ENCODE data around the gene SPRING1.
"Not testable (repeated sequence)": the region's sequence is repeated elsewhere in the genome, so short reads cannot be mapped to it uniquely, and the experiment has no call there.

The SPRING1 gene, protein sequence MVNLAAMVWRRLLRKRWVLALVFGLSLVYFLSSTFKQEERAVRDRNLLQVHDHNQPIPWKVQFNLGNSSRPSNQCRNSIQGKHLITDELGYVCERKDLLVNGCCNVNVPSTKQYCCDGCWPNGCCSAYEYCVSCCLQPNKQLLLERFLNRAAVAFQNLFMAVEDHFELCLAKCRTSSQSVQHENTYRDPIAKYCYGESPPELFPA

DNA sequence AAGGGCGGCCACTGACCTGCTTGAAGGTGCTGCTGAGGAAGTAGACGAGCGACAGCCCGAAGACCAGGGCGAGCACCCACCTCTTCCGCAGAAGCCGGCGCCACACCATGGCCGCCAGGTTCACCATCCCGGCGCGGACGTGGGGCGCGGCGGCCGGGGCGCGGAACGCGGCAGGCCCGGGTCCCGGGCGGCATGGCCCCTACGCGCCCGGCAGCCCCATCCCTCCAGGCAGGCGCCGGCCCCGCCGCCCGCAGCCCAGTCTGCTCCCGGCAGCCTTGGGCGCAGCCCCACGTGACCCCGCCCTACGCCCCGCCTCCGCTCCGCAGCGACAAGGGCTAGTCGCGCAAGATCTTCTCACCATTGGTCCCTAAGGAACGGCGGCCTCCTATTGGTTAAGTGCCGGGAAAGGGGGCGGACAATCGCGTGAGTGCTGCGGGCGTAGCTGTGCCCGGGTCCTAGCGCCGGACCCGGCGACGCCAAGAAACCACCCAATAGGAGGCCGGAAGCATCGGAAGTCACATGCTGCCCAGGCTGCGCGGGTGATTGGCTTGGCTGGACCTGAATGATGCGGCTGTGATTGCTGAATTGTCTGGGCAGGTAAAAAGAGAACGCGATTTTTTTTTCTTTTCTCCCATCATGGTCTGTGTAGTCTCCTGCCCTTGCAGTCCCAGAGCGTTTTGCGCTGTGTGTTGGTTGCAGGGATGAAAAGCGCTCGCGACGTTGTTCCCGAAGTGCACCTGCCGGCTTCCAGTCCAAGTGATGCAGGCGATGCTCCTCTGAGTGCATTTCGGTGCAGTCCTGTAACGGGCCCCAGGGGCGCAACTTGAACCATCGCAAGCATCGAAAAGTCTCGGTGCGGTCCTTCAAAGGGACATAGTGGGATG, at the start of gene SPRING1, which contains the start of gene RNFT2:
TSS of gene SPRING1 (minus strand) at position 296 of the 884 bp plus-strand sequence. CDS start at position 127, 169 bp downstream.
TSS of gene RNFT2 (plus strand) at position 542 of the 884 bp plus-strand sequence. CDS start 2,183 bp downstream, outside the sequence.
- in situ Hi-C loops (cut with MboI; ENCODE audit: low sequenced_read_pairs): no loop called here

GRCh38 chr12:116784238-116784612, 46.4 kb upstream of the SPRING1 start:
- in situ Hi-C loops (cut with MboI; ENCODE audit: low sequenced_read_pairs): no loop called here

DNA sequence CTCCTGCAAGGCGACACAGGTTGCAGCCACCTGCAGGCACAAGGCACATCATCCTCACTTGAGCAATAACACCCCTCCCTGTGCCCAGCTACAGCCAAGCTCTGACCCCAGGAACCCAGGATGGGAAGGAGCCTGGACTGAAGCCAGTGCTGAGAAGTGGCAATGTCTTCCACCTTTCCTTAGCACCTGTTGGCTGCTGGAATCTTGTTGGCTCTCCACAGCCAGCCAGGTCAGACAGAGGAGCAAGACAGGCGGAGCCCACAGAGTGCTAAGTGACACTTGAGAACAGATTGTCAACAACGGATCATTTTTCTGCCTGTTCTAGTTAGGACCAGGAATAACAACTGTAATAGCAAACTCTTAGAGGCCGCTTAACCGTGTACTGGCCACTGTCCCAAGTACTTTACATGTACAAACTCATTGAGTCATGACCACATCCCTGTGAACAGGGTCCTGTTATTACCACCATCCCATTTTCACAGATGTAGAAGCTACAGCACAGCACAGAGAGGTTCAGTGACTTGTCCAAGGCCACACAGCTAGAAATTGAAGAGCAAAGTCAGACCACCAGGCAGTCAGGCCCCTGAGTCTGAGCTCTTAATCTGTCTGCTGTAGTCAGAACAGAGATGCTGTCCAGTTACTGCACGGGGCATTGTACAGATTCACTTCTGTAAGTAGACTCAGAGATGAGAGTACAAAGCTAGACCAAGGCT, 45.8 kb upstream of the SPRING1 start:
- in situ Hi-C loops (cut with MboI; ENCODE audit: low sequenced_read_pairs): no loop called here

DNA sequence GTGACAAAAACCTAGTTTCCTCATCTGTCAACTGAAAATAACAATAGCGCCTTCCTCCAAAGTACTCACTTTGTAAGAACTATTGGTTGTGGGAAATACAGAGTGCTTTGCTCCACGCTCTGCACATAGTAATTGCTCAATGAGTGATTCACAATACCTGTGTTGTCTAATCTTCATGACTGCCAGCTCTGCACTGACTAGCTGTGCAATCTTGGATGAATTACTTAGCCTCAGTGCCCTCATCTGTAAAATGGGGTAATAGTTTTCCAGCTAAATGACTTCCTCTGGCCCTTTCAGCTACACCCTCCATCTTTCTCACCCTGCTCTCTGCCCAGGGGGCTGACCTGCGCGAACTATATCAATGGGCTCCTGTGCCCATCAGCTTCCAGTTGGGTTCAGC, 43.1 kb upstream of the SPRING1 start:
- in situ Hi-C loops (cut with MboI; ENCODE audit: low sequenced_read_pairs): no loop called here

DNA sequence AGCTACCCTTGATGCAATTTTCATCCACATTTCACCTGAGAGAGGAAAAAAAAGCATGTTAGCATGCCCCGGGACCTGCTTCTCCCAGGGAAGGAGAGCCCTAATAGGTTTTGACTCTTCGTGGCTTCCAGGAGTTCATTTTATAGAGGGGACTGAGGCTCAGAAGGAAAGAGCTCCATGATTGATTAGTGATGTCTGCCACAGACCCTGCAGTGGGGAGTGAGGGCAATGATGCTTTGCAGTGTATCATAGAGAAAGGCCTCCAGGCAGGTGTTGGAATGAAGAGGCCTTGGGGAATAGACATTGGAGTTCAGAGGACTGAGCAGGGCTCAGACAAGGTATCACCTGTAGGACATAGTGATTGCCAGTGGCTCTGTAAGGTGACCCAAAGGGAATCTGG, 41.7 kb upstream of the SPRING1 start:
- in situ Hi-C loops (cut with MboI; ENCODE audit: low sequenced_read_pairs): no loop called here

- in situ Hi-C loops (cut with MboI; ENCODE audit: low sequenced_read_pairs): no loop called here
Observed at GRCh38 chr12:116777245-116777644, 39.4 kb upstream of the SPRING1 start.

DNA sequence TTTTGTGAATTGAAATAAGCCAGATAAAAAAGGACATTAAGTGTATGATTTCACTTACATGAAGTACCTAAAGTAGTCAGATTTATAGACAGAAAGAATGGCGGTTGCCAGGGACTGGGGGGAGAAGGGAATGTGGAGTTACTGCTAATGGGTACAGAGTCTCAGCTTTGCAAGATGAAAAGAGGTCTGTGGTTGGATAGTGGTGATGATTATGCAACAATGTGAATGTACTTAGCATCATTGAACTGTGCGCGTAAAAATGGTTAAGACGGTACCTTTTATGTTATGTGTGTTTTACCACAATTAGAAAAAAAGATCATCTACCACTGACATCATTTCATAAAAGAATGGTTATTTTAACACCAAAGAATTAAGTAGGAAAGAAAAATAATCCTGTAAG, 36.2 kb upstream of the SPRING1 start:
- in situ Hi-C loops (cut with MboI; ENCODE audit: low sequenced_read_pairs): no loop called here

DNA sequence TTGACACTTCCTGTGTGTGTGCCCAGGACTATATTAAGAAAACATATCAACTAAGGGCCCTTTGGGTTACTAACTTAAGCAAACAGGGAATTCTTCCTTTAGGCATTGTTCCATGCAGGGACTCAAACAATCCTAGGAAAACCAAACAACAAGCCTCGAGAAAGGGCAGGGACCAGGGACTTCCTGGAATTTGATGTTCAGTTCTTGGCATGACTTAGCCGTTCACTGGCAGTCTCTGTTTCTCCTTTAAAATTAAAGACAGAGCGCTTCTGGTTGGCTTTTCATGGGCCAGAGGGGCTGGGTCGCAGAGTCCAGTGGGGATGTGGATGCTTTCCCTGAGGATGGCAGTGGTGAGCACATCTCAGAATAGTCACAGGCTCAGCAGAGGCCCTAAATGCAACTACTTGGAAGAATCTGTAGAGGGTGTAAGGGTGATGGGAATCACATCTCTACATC, 35.4 kb upstream of the SPRING1 start:
- in situ Hi-C loops (cut with MboI; ENCODE audit: low sequenced_read_pairs): no loop called here

DNA sequence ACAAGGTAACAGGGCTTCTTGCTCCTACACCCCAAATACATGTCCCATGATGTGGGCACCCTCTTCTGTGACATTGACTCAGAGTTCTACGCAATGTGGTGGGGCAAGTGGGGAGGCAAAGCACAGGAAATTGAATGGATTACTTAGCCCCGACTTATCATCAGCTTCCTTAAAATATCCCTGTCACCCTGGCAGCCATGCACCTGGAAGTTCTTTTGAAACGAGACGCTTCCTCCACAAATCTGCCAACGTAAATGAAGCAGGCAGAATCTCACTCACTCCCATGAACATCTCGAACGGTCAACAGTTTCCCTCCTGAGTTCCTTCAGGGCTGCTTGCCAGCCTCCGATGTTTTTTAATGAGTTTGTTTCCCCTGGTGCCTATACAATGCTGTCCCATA, 33.8 kb upstream of the SPRING1 start:
- in situ Hi-C loops (cut with MboI; ENCODE audit: low sequenced_read_pairs): no loop called here

DNA sequence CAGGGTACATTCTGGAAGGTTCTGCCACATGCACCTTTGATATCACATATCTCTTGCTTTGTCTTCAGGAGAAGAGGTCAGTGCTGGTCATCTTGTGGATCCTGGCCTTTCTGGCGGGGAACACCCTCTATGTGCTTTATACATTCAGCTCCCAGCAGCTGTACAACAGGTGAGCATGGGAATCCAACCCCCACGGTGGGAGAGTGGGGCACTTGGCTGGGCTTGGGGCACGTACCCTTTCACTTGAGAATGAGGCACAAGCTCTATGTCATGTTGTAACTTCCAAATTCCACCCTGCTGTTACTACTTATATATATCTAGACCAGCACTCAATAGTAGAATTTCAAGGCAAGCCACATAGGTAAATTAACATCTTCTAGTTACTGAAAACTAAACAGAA, 28.9 kb upstream of the SPRING1 start:
- in situ Hi-C loops (cut with MboI; ENCODE audit: low sequenced_read_pairs): no loop called here

GRCh38 chr12:116766285-116766684, 28.4 kb upstream of the SPRING1 start:
- in situ Hi-C loops (cut with MboI; ENCODE audit: low sequenced_read_pairs): no loop called here

DNA sequence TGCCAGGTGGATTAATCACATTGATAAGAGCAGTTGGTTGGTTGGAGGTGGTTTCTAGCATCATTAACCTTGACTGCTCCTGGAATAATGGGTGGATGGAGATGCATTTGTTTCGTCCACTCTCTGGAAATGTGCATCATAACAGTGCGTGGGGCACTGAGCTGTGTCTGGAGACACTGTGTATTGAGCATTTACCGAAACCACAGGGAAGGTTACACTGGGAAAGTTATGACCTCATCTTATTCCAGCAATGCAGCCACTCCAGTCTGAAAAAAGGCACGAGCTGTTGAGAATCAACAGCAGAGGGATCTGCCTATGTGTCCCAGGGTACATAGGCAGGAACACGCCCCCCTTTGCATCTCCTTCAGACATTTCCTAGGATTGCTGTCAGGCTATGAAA, 27.4 kb upstream of the SPRING1 start:
- in situ Hi-C loops (cut with MboI; ENCODE audit: low sequenced_read_pairs): no loop called here

DNA sequence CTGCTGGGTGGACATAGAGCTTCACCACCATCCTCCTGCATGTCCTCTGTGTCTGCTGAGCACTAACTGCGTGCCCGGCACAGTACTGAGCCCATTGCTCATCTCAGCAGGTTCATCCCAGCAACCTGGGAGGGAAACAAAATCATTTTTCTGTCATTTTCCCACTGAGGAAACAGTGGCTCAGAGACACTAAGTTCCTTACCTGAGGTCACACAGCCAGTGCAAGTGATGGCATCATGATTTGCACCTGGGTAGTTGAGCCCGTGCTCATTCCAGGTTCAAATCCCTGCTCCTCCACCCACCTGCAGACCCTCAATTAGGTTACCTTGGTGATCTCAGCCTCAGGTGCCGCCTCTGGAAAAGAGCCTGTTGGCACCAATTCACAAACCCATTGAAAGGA, 23.6 kb upstream of the SPRING1 start:
- in situ Hi-C loops (cut with MboI; ENCODE audit: low sequenced_read_pairs): no loop called here

- in situ Hi-C loops (cut with MboI; ENCODE audit: low sequenced_read_pairs): no loop called here
Observed at GRCh38 chr12:116760622-116761020, 22.8 kb upstream of the SPRING1 start.

DNA sequence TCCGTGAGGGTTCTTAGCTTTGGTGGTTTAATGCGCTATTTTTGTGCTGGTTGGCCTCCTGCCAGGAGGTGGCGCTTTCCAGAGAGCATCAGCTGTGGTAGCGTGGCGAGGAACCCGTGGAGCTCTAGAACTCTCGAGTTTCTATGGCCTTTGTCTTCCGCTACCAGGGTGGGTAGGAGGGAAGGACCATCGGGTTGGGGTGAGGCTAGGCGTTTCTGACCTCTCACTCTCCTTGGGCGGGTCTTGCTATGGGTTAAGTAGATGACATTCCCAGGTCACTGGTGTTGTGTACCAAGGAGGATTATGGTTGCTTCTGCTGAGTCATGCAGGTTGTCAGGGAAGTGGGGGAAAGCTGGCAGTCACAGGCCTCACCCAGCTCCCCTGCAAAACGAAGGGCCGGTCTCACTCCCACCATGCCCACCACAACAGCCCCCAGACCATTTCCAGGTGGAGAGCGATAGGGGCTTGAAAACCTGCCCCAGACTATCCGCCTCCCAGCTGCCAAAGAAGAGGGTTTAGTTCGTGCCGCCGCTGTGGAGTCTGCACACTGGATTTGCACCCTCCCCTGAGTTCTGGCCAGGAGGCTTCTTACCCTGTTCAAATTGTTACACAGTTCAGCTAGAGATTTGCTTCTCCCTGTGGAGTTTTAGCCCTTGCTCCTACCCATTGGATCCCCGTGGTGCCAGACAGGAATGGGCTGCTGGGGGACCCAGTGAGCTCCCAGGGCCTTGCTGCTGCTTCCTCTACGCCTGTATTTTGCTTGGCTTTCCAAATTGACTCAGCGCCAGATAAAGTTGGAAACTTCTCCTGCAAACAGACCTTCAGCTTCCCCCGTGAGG, 22.1 kb upstream of the SPRING1 start:
- in situ Hi-C loops (cut with MboI; ENCODE audit: low sequenced_read_pairs): no loop called here

DNA sequence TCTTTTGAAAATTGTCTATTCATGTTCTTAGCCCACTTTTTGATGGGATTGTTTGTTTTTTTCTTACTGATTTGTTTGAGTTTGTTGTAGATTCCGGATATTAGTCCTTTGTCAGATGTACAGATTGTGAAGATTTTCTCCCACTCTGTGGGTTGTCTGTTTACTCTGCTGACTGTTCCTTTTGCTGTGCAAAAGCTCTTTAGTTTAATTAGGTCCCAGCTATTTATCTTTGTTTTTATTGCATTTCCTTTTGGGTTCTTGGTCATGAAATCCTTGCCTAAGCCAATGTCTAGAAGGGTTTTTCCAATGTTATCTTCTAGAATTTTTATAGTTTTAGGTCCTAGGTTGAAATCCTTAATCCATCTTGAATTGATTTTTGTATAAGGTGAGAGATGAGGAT, 16.9 kb upstream of the SPRING1 start:
- in situ Hi-C loops (cut with MboI; ENCODE audit: low sequenced_read_pairs): not testable (repeated sequence)

- in situ Hi-C loops (cut with MboI; ENCODE audit: low sequenced_read_pairs): not testable (repeated sequence)
Observed at GRCh38 chr12:116754097-116754496, 16.2 kb upstream of the SPRING1 start.

DNA sequence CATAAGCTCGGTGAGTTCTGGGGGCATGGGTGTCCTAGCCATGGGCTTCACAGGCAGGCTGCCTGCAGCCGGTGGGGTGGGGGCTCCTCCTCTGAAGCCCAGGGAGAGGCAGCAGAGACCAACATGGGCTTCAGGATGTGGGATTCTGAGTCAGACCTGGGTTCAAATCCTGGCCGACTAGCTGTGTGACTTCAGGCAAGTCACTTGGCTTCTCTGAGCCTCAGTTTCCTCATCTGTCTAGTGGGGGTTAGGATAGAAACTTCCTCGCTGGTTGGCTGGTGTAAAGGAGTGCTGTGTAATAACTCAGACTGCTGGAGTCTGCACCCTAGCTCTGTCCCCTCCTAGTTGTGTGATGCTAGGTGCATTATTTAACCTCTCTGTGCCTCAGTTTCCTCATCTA, 12.4 kb upstream of the SPRING1 start:
- in situ Hi-C loops (cut with MboI; ENCODE audit: low sequenced_read_pairs): no loop called here

- in situ Hi-C loops (cut with MboI; ENCODE audit: low sequenced_read_pairs): no loop called here
Observed at GRCh38 chr12:116749884-116750283, 12.0 kb upstream of the SPRING1 start.

- in situ Hi-C loops (cut with MboI; ENCODE audit: low sequenced_read_pairs): no loop called here
Observed at GRCh38 chr12:116745554-116745953, 7.7 kb upstream of the SPRING1 start.

- in situ Hi-C loops (cut with MboI; ENCODE audit: low sequenced_read_pairs): no loop called here
Observed at GRCh38 chr12:116744766-116745165, 6.9 kb upstream of the SPRING1 start.
